H9 (cell line): ENCODE data around the gene GSTO2. TPM values are rescaled to one million over a fixed set of nuclear protein-coding genes. Genes with fewer than 3 reads are reported as not detected.

Experiments used
- DNase-seq: peaks from one replicate; pipeline ENCODE4 v3.0.0-alpha.2; 2017
- H2AFZ ChIP-seq: one replicate; pipeline ENCODE4 v1.6.1; 2013; ENCODE audit warnings: mild to moderate bottlenecking, low read length, control low read depth, moderate library complexity
- H2AK5ac ChIP-seq: 2 replicates; pipeline ENCODE4 v1.6.1; 2013; ENCODE audit warnings: low read length, control low read depth, mixed read lengths; ENCODE audit not compliant: insufficient read length
- H2BK120ac ChIP-seq: one replicate; pipeline ENCODE4 v1.6.1; 2013; ENCODE audit warnings: low read depth, mild to moderate bottlenecking, low read length, control low read depth, inconsistent platforms; ENCODE audit not compliant: poor library complexity, severe bottlenecking
- H2BK12ac ChIP-seq: 2 replicates; pipeline ENCODE4 v1.6.1; 2013; ENCODE audit warnings: low read length, control low read depth, mixed read lengths, low read depth; ENCODE audit not compliant: insufficient read length
- H2BK15ac ChIP-seq: 2 replicates; pipeline ENCODE4 v1.6.1; 2013; ENCODE audit warnings: low read depth, low read length, control low read depth
- H2BK20ac ChIP-seq: one replicate; pipeline ENCODE4 v1.6.1; 2013; ENCODE audit warnings: low read depth, mild to moderate bottlenecking, low read length, control low read depth, inconsistent platforms; ENCODE audit not compliant: poor library complexity, severe bottlenecking
- H2BK5ac ChIP-seq: 2 replicates; pipeline ENCODE4 v1.6.1; 2013; ENCODE audit warnings: low read length, control low read depth, mixed read lengths; ENCODE audit not compliant: insufficient read length
- H3K14ac ChIP-seq: 2 replicates; pipeline ENCODE4 v1.6.1; 2013; ENCODE audit warnings: low read length, control low read depth; ENCODE audit not compliant: insufficient read depth
- H3K18ac ChIP-seq: 2 replicates; pipeline ENCODE4 v1.6.1; 2013; ENCODE audit warnings: low read depth, mild to moderate bottlenecking, mixed read lengths, low read length, control low read depth; ENCODE audit not compliant: insufficient read length
- H3K23ac ChIP-seq: 2 replicates; pipeline ENCODE4 v1.6.1; 2013; ENCODE audit warnings: low read length, control low read depth, mixed read lengths, low read depth; ENCODE audit not compliant: insufficient read length
- H3K23me2 ChIP-seq: 2 replicates; pipeline ENCODE4 v1.6.1; 2013; ENCODE audit warnings: low read depth, mild to moderate bottlenecking, mixed read lengths, low read length, control low read depth; ENCODE audit not compliant: insufficient read length, poor library complexity, severe bottlenecking
- H3K27ac ChIP-seq: 2 replicates; pipeline ENCODE4 v1.5.1; 2013; ENCODE audit warnings: low read length, control low read depth, mixed read lengths, low read depth; ENCODE audit not compliant: insufficient read length
- H3K27me3 ChIP-seq: 2 replicates; pipeline ENCODE4 v1.6.1; 2013; ENCODE audit warnings: low read length, control low read depth, inconsistent platforms; ENCODE audit not compliant: insufficient read depth
- H3K4ac ChIP-seq: 2 replicates; pipeline ENCODE4 v1.6.1; 2013; ENCODE audit warnings: low read depth, mild to moderate bottlenecking, control low read depth, inconsistent platforms, low read length, moderate library complexity
- H3K4me1 ChIP-seq: 2 replicates; pipeline ENCODE4 v1.6.1; 2013; ENCODE audit warnings: low read length, control low read depth, inconsistent platforms; ENCODE audit not compliant: insufficient read depth
- H3K4me2 ChIP-seq: 2 replicates; pipeline ENCODE4 v1.6.1; 2013; ENCODE audit warnings: low read length, control low read depth, mixed read lengths; ENCODE audit not compliant: insufficient read length, insufficient read depth
- H3K56ac ChIP-seq: 2 replicates; pipeline ENCODE4 v1.6.1; 2013; ENCODE audit warnings: low read depth, mild to moderate bottlenecking, mixed read lengths, low read length, control low read depth; ENCODE audit not compliant: insufficient read length
- H3K79me1 ChIP-seq: 2 replicates; pipeline ENCODE4 v1.6.1; 2013; ENCODE audit warnings: low read depth, mild to moderate bottlenecking, moderate library complexity, low read length, control low read depth, inconsistent platforms; ENCODE audit not compliant: insufficient read depth, poor library complexity, severe bottlenecking
- H3K79me2 ChIP-seq: 2 replicates; pipeline ENCODE4 v1.6.1; 2013; ENCODE audit warnings: low read length, control low read depth, inconsistent platforms; ENCODE audit not compliant: insufficient read depth
- H3K9ac ChIP-seq: 2 replicates; pipeline ENCODE4 v1.6.1; 2013; ENCODE audit warnings: low read length, control low read depth, mixed read lengths; ENCODE audit not compliant: insufficient read length; ENCODE audit errors: extremely low read depth
- H3K9me3 ChIP-seq: one replicate; pipeline ENCODE4 v1.6.1; 2013; ENCODE audit warnings: low read depth, low read length, inconsistent platforms; ENCODE audit not compliant: control insufficient read depth
- H3T11ph ChIP-seq: one replicate; pipeline ENCODE4 v1.6.1; 2013; ENCODE audit warnings: mild to moderate bottlenecking, low read length, control low read depth, inconsistent platforms
- H4K20me1 ChIP-seq: one replicate; pipeline ENCODE4 v1.6.1; 2013; ENCODE audit not compliant: control insufficient read depth, insufficient read length, insufficient read depth
- H4K5ac ChIP-seq: 2 replicates; pipeline ENCODE4 v1.6.1; 2013; ENCODE audit warnings: low read depth, mild to moderate bottlenecking, mixed read lengths, low read length, control low read depth; ENCODE audit not compliant: insufficient read length
- H4K8ac ChIP-seq: replicated peaks from 2 replicates; pipeline ENCODE4 v1.6.1; 2013; ENCODE audit warnings: low read length, control low read depth, mixed read lengths, low read depth; ENCODE audit not compliant: insufficient read length
- H4K91ac ChIP-seq: 2 replicates; pipeline ENCODE4 v1.6.1; 2013; ENCODE audit warnings: low read depth, mild to moderate bottlenecking, moderate library complexity, mixed read lengths, low read length, control low read depth; ENCODE audit not compliant: insufficient read length
- H3K27ac Mint-ChIP-seq, 3 experiments: 2 replicates in 2 of 3; 3 replicates in 1 of 3; pipeline ENCODE4 v1.8.0; 2020 to 2021; ENCODE audit warnings: mixed read lengths in 3 of 3, mild to moderate bottlenecking in 1 of 3, moderate library complexity in 1 of 3
- H3K27me3 Mint-ChIP-seq: 2 replicates; pipeline ENCODE4 v1.8.0; 2021; ENCODE audit warnings: low read depth, mild to moderate bottlenecking, moderate library complexity, mixed read lengths
- H3K36me3 Mint-ChIP-seq, 3 experiments: 2 replicates in 2 of 3; 3 replicates in 1 of 3; pipeline ENCODE4 v1.8.0; 2020 to 2021; ENCODE audit warnings: low read depth in 3 of 3, mixed read lengths in 3 of 3; ENCODE audit not compliant: insufficient read depth in 1 of 3
- H3K4me1 Mint-ChIP-seq, 2 experiments: 2 replicates each; pipeline ENCODE4 v1.8.0; 2020; ENCODE audit warnings: mixed read lengths in 2 of 2
- H3K4me3 Mint-ChIP-seq, 2 experiments: 2 replicates in 1 of 2; 3 replicates in 1 of 2; pipeline ENCODE4 v1.8.0; 2020 to 2021; ENCODE audit warnings: mild to moderate bottlenecking in 2 of 2, mixed read lengths in 2 of 2, moderate library complexity in 1 of 2
- H3K9me3 Mint-ChIP-seq, 2 experiments: 2 replicates in 1 of 2; 3 replicates in 1 of 2; pipeline ENCODE4 v1.8.0; 2020; ENCODE audit warnings: mild to moderate bottlenecking in 2 of 2, mixed read lengths in 2 of 2, moderate library complexity in 1 of 2
- CTCF ChIP-seq: fragments of 200-600 bp; sonication (generic); conservative IDR thresholded peaks from 3 replicates; pipeline ENCODE4 v1.8.0; 2021; ENCODE audit warnings: antibody characterized with exemption, mild to moderate bottlenecking
- WGBS: extraction: QIAGEN DNeasy Blood & Tissue Kit; methylation state at CpG from one replicate; pipeline ENCODE4 v1.1.7; 2013; ENCODE audit warnings: missing lambda C conversion rate, low lambda C conversion rate, mixed read lengths; ENCODE audit not compliant: insufficient read length; ENCODE audit errors: extremely low coverage; 5-methylcytosine and 5-hydroxymethylcytosine counted together
- total RNA-seq: library from RNA; stranded (reverse); gene quantifications from 2 replicates; pipeline ENCODE4 v1.2.1, GENCODE V29; 2021

The GSTO2 gene
- total RNA-seq, 1 experiment from 2014 or later = 14.5 TPM

GRCh38 chr10:104311184-104311720 lies 42.3 kb downstream of the GSTO2 start:
- Mint-ChIP-seq H3K27me3 (no peaks in the 10 kb centered on the region), H3K4me1 (peaks cover 9% of the 10 kb centered on the region in 2 experiments), H3K9me3 (no peaks in the 10 kb centered on the region), H3K36me3 (peaks cover 23 to 43% (median 39%) of the 10 kb centered on the region in 3 experiments; a peak in 6 of 7 replicates), H3K27ac (peak overlapping the region in 1 of 3 experiments; percentile 93; a peak in 1 of 7 replicates), H3K4me3 (no peak overlapping the region)
- Histone ChIP-seq H3K9me3 (no peaks in the 10 kb centered on the region), H3K56ac (no peak overlapping the region), H4K8ac (no peak overlapping the region), H2BK15ac (no peak overlapping the region), H3K4me2 (no peak overlapping the region), H2AK5ac (no peak overlapping the region), H3K9ac (no peak overlapping the region), H3K27ac (no peak overlapping the region), H2BK20ac (no peak overlapping the region), H3T11ph (no peak overlapping the region), H3K79me1 (no peaks in the 10 kb centered on the region), H3K4ac (no peak overlapping the region), H4K5ac (no peak overlapping the region), H2BK12ac (no peak overlapping the region), H3K14ac (no peak overlapping the region), H3K27me3 (no peaks in the 10 kb centered on the region), H3K23ac (no peak overlapping the region), H3K18ac (no peak overlapping the region), H2AFZ (no peak overlapping the region), H4K20me1 (no peaks in the 10 kb centered on the region), H2BK5ac (no peak overlapping the region), H3K23me2 (no peaks in the 10 kb centered on the region), H4K91ac (no peak overlapping the region), H3K79me2 (no peaks in the 10 kb centered on the region; the same call in 1 of the 2 replicates), H3K4me1 (no peaks in the 10 kb centered on the region), H2BK120ac (no peak overlapping the region)
- no peak for DNase-seq
- no peak for TF ChIP-seq CTCF
- WGBS = no CpG with 5 or more reads among the region's 5 CpGs
